ENCODE measurements around the gene EPS8. TPM values are rescaled to one million over a fixed set of nuclear protein-coding genes. Genes with fewer than 3 reads are reported as not detected.

The EPS8 gene
- polyA plus RNA-seq, 1 donor = 71.0 TPM

DNA sequence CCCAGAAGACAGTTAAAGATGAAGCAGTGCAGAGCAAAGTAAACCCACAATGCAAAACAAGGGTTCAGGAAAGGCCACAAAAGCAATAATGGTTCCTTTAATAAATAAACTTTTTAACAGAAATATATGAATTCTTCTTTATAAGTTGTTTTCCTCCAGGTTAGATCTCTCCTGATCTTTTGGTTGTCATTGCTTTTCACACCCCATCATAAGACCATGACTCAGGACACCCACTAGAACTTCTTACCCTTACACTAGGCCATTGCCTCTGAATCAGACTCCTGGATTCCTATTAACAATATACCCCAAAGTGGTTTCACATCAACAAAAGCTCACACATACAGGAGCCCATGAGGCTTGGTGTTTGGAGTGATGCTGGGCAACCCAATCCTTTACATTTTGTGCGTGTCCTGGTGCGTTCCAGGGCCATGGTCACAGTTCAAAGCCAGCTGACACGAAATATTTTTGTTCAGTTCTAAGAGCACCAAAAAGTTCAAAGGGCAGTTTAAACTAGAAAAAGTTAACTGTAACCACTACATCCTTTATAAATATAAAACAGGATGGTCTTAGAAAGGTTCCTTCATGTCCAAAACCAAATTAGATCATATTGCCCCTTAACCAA, 187.0 kb downstream of the EPS8 start:
- DNase-seq = no peak

- DNase-seq = no peak
Measured at GRCh38 chr12:15601210-15601800, 187.9 kb downstream of the EPS8 start.

GRCh38 chr12:15600223-15600935, 188.8 kb downstream of the EPS8 start:
- DNase-seq = no peak

DNA sequence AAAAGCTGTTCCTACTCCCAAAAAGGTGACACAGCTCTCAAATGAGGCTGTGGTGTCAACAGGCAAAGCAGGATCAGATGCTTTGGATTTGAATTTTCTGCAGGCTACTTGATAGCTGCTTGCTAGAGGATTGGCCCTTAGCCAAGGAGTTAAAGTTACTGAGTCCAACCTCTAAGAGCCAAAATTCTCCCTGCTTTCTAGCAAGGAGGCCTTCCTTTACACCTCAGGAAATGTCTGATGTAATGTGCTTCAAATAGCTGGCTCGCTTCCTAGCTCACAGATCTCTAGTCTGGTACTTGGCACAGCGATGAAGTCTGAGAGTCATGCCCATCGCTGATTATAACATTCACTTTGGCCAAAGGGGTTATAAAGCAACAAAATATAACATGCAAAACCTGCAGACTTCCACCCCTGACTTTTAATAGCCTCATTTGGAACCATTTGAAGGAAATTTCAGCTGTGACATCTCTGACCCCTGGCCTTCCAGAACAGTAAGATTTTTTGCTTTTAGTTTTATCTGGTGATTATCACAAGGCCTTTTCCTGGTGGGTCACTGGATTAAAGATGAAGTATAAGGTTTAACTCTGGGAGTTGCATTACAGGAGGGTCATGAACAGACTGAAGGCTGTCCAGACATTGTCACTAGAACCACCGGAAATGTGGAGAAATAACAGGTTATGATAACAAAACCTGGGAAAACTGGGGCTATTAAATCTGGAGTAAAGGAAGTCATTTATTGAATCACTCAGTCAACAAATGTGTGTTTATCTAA, 189.7 kb downstream of the EPS8 start:
- DNase-seq = peak; percentile 43

- DNase-seq = no peak
Measured at GRCh38 chr12:15597125-15597830, 191.9 kb downstream of the EPS8 start.

DNA sequence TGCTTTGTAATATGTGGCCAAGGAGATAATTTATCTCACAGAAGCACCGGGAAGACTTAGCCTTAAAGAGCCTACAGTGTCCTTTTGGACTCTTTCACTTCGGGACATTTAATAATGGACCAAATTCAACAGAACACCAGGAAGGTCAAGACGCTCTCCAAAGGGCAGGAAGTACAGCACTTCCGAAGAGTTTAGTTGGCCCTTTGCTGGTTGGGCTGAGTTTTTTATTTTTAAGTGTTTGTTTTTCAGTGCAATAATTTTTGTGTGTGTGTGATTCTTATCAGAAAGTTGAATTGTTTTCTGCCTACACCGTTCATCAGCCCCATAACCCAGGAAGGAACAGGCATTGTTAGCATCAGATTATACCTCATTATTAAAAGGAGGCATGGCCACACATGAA, 193.0 kb downstream of the EPS8 start:
- no peak for DNase-seq

- no peak for DNase-seq
Measured at GRCh38 chr12:15592934-15593333, 196.3 kb downstream of the EPS8 start.

DNA sequence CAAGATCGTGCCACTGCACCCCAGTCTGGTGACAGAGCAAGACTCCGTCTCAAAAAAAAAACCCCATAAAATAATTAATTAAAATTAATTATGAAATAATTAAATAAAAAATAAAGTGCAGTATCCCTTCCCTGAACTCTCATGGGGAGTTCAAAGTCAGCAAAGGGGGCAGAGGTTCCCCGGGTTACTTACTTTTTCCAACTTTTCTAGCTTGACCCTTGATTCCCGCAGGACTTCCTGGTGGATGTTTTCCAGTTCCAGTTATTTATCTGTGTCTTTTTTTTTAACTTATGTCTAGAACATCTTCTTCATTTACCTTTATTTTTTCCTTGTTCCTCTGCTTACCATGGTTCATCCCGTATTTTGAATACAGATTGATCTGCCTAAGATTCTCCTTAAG, 197.4 kb downstream of the EPS8 start:
- DNase-seq = no peak

- DNase-seq = peak; percentile 83
Measured at GRCh38 chr12:15590180-15590826, 198.9 kb downstream of the EPS8 start.

- no peak for DNase-seq
Measured at GRCh38 chr12:15589328-15590032, 199.7 kb downstream of the EPS8 start.

GRCh38 chr12:15584366-15585041, 204.7 kb downstream of the EPS8 start:
- peak; percentile 55 for DNase-seq

- no peak for DNase-seq
Measured at GRCh38 chr12:15583804-15584203, 205.4 kb downstream of the EPS8 start.

GRCh38 chr12:15581006-15581405, 208.2 kb downstream of the EPS8 start:
- no peak for DNase-seq

DNA sequence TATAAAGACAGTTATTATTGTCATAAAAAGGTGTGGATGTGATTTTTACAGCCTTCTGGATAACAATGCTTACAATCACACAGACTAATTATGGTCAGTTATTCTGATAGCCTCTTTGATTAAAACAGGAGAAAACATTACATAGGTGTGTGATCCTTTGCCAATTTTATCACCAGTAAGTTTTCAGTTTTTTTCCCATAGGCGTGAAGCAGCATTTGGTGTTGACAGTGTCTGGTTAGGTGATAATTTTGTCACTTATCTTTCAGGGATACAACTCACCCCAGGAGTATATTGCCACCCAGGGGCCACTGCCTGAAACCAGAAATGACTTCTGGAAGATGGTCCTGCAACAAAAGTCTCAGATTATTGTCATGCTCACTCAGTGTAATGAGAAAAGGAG, 208.8 kb downstream of the EPS8 start:
- DNase-seq = no peak

DNA sequence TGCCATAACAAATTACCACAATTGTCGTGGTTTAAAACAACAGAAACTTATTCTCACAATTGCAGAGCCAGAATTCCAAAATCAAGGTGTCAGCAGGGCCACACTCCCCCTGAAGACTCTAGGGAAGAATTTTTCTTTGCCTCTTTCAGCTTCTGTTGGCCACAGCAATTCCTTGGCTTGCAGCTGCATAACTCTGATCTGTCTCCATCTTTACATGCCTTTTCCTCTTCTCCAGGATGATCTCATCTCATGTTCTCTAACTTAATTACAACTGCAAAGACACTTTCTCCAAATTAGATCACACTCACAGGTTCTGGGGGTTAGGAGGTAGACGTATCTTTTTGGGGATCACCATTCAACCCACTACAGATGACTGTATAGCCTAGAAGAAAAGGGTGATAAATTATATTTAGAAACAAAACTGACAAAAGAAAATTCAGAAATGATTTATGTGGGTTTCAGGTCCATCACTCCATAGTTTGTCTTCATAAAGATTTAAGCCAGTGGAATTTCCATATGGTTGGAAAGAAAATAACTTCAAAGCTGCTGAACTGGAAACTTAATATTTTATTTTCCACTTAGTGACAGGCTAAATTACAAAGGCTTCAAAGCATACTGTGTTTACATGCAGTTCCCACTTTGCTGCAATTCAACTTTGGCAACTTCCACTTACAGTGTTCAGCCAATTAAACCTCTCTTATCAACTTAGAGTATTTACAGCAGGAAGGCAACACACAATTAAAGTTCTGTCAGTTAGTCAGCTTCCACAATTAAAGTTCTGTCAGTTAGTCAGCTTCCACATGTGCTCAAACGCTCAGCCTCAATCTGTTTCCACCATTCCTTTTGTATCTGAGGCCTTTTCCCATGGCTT, 213.3 kb downstream of the EPS8 start:
- no peak for DNase-seq

GRCh38 chr12:15574353-15574752, 214.8 kb downstream of the EPS8 start:
- DNase-seq = no peak

Measured in left kidney (tissue), 2 donors.